ENCODE measurements around the gene RBM12. TPM values are rescaled to one million over a fixed set of nuclear protein-coding genes. Genes with fewer than 3 reads are reported as not detected.
A peak's percentile ranks its signal among the peaks of the same experiment; 100 is the strongest.

The RBM12 gene
- polyA plus RNA-seq, 3 donors from 2014 or later, result 14.7 to 32.9 (median 18.7) TPM

DNA sequence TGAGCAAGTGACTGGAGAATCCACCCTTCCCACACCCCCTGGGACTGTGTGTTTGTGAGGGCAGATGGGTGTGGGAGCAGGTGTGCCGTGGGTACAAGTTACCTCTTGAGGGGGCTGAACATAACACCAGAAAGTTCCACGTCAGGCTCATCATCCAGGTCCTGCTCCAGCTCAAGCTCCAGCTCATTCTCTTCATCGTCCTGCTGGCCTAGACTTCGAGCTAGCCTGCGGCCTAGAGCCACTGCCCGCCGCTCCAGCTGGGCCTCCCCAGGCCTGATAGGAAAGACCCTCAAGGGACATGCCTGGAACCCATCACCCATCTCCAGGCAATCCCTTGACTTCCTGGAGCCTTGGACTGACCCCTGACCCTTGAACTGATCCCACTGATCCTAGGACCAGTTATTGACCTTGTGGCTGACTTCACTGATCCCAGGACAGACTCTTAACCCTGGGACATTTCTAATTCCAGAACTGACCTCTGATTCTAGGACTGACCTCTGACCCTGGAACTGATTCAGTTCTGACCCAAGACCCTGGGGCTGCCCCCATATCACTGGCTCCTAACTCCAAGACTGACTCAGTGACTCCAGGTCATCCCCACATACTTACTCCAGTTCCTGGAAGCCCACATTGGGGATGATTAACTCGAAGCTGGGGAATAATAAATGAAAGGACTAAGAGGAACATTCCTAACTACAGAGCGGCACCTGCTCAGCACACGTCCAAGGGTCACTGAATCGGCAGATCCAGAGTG is 60.8 kb downstream of the RBM12 start:
- DNase-seq, result no peak
- Mint-ChIP-seq H3K4me1 (peaks cover 9% of the 10 kb centered on the region in 2 donors), H3K27ac (peak overlapping the region in 1 of 6 donors; percentile 17), H3K36me3 (no peaks in the 10 kb centered on the region), H3K27me3 (ENCODE audit: low read depth in 3 of 3) (peaks cover 9 to 15% (median 9%) of the 10 kb centered on the region in 3 donors), H3K9me3 (no peaks in the 10 kb centered on the region), H3K4me3 (peak overlapping the region in 1 of 5 donors; percentile 58)

DNA sequence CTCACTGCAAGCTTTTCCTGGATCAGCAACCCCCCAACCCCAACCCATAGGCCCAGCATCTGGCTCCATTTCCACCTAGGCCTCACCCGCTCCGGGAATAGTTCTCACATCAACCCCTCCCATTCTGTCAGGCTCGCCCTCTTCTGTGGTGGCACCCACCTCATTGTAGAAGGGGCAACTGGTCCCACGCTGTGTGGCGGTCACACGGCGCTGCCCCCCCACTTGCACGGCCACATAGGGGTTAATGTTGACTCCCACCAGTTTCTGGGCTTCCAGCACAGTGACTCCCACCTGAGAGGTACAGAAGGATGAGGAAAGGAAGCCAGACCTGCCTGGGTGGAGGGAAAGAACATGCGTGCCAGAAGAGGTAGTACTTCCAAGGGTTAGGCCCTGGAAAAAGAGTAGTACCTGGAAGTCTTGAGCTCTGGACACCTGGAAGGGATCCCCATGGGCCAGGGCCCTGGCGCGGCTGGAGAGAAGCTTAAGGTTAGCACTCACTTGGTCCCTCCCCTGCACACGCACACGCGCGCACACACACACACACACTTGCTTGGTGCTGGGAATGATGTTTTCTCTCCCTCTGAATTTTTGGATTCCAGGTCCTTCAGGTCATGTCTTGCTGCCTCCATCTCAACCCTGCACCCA is 61.7 kb downstream of the RBM12 start:
- Mint-ChIP-seq H3K4me1 (peaks cover 9% of the 10 kb centered on the region in 2 donors), H3K36me3 (no peaks in the 10 kb centered on the region), H3K27ac (peak overlapping the region in 1 of 6 donors; percentile 17)

GRCh38 chr20:35601990-35602389 is 62.7 kb downstream of the RBM12 start:
- H3K27ac Mint-ChIP-seq, result no peak overlapping the region

More for the DNA sequence above, 61.7 kb downstream of the RBM12 start:
- no peak for DNase-seq
- Mint-ChIP-seq H3K9me3 (no peaks in the 10 kb centered on the region), H3K4me3 (peak overlapping the region in 3 of 5 donors; percentile 10 to 58 (median 46)), H3K27me3 (ENCODE audit: low read depth in 3 of 3) (peaks cover 5 to 20% (median 9%) of the 10 kb centered on the region in 3 donors)

GRCh38 chr20:35600993-35601973 is 63.4 kb downstream of the RBM12 start:
- H3K4me1 Mint-ChIP-seq, result peaks cover 9% of the 10 kb centered on the region in 2 donors
- H3K36me3 Mint-ChIP-seq, result no peaks in the 10 kb centered on the region
- DNase-seq, result peak; percentile 66 to 76 (median 71)
- peaks cover 5 to 22% (median 10%) of the 10 kb centered on the region in 3 donors for H3K27me3 Mint-ChIP-seq (ENCODE audit: low read depth in 3 of 3)
- H3K9me3 Mint-ChIP-seq, result no peaks in the 10 kb centered on the region
- peak overlapping the region; percentile 78 to 83 (median 80) for H3K4me3 Mint-ChIP-seq
- peak overlapping the region in 4 of 6 donors; percentile 29 to 66 (median 46) for H3K27ac Mint-ChIP-seq

More at GRCh38 chr20:35601990-35602389, 62.7 kb downstream of the RBM12 start:
- Mint-ChIP-seq H3K4me1 (peaks cover 9% of the 10 kb centered on the region in 2 donors), H3K4me3 (peak overlapping the region in 3 of 5 donors; percentile 9 to 51 (median 18)), H3K36me3 (no peaks in the 10 kb centered on the region), H3K9me3 (no peaks in the 10 kb centered on the region), H3K27me3 (ENCODE audit: low read depth in 3 of 3) (peaks cover 5 to 20% (median 11%) of the 10 kb centered on the region in 3 donors)
- no peak for DNase-seq

GRCh38 chr20:35600176-35600992 is 64.3 kb downstream of the RBM12 start:
- no peaks in the 10 kb centered on the region for H3K9me3 Mint-ChIP-seq
- no peaks in the 10 kb centered on the region for H3K36me3 Mint-ChIP-seq
- peak overlapping the region; percentile 51 to 83 (median 80) for H3K4me3 Mint-ChIP-seq
- peaks cover 9% of the 10 kb centered on the region in 2 donors for H3K4me1 Mint-ChIP-seq
- peak overlapping the region in 2 of 6 donors; percentile 36 to 46 for H3K27ac Mint-ChIP-seq
- DNase-seq, result no peak
- peaks cover 5 to 22% (median 10%) of the 10 kb centered on the region in 3 donors for H3K27me3 Mint-ChIP-seq (ENCODE audit: low read depth in 3 of 3)

DNA sequence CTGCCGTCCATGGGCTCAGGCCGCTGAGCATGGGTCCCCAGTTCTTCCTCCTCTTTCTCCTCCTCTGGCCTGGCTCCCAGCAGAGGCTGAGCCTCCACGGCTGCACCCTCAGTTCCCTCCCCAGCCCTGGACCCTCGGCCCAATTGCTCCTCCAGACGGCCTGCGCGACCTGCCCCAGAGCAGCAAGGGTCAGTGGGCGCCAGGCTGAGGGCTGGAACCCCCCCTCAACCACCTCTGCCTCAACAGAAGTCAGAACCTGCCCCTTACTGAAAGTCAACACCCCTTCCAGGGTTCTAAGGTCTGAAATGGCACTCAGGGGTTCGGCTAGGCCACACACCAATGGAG is 65.0 kb downstream of the RBM12 start:
- no peak for DNase-seq
- peaks cover 9% of the 10 kb centered on the region in 2 donors for H3K4me1 Mint-ChIP-seq
- peaks cover 5 to 18% (median 10%) of the 10 kb centered on the region in 3 donors for H3K27me3 Mint-ChIP-seq (ENCODE audit: low read depth in 3 of 3)
- no peak overlapping the region for H3K4me3 Mint-ChIP-seq
- no peaks in the 10 kb centered on the region for H3K9me3 Mint-ChIP-seq
- no peak overlapping the region for H3K27ac Mint-ChIP-seq
- H3K36me3 Mint-ChIP-seq, result no peaks in the 10 kb centered on the region

Other genes with a start within 250 kb of the RBM12 start
- not detected for gene GDF5, start 226.7 kb downstream of the RBM12 start, polyA plus RNA-seq
- gene CEP250, start 209.3 kb downstream of the RBM12 start, polyA plus RNA-seq, result 10 to 100 TPM in 1 of 3 donors, 1 to 10 TPM in 2; 2.5 to 22.4 (median 4.4) TPM
- not detected for gene C20orf173, start 135.2 kb downstream of the RBM12 start, polyA plus RNA-seq
- 100 to 1,000 TPM; 102 to 169 (median 138) TPM for gene ERGIC3, start 122.8 kb downstream of the RBM12 start, polyA plus RNA-seq
- under 1 TPM in 2 of 3 donors, not detected in 1; 0.56 to 0.89 TPM for gene SPAG4, start 49.1 kb downstream of the RBM12 start, polyA plus RNA-seq
- gene CPNE1, start within 50 bp of the RBM12 start, polyA plus RNA-seq, result 100 to 1,000 TPM; 445 to 490 (median 454) TPM
- gene NFS1, start 34.5 kb upstream of the RBM12 start, polyA plus RNA-seq, result 10 to 100 TPM in 2 of 3 donors, 1 to 10 TPM in 1; 8.1 to 21.3 (median 20.0) TPM
- 100 to 1,000 TPM; 298 to 612 (median 340) TPM for gene ROMO1, start 34.5 kb upstream of the RBM12 start, polyA plus RNA-seq
- gene RBM39, start 77.4 kb upstream of the RBM12 start, polyA plus RNA-seq, result 100 to 1,000 TPM; 120 to 203 (median 142) TPM
- gene PHF20, start 107.1 kb upstream of the RBM12 start, polyA plus RNA-seq, result 100 to 1,000 TPM in 2 of 3 donors, 10 to 100 TPM in 1; 92.6 to 140 (median 112) TPM

All from immature natural killer cell (primary cell).